H9 (cell line): ENCODE measurements around the gene TBC1D30. TPM values are rescaled to one million over a fixed set of nuclear protein-coding genes. Genes with fewer than 3 reads are reported as not detected.

Experiments used
- DNase-seq: peaks from one replicate; pipeline ENCODE4 v3.0.0-alpha.2; 2017
- H2AFZ ChIP-seq: one replicate; pipeline ENCODE4 v1.6.1; 2013; ENCODE audit warnings: mild to moderate bottlenecking, low read length, control low read depth, moderate library complexity
- H2AK5ac ChIP-seq: 2 replicates; pipeline ENCODE4 v1.6.1; 2013; ENCODE audit warnings: low read length, control low read depth, mixed read lengths; ENCODE audit not compliant: insufficient read length
- H2BK120ac ChIP-seq: one replicate; pipeline ENCODE4 v1.6.1; 2013; ENCODE audit warnings: low read depth, mild to moderate bottlenecking, low read length, control low read depth, inconsistent platforms; ENCODE audit not compliant: poor library complexity, severe bottlenecking
- H2BK12ac ChIP-seq: 2 replicates; pipeline ENCODE4 v1.6.1; 2013; ENCODE audit warnings: low read length, control low read depth, mixed read lengths, low read depth; ENCODE audit not compliant: insufficient read length
- H2BK15ac ChIP-seq: 2 replicates; pipeline ENCODE4 v1.6.1; 2013; ENCODE audit warnings: low read depth, low read length, control low read depth
- H2BK20ac ChIP-seq: one replicate; pipeline ENCODE4 v1.6.1; 2013; ENCODE audit warnings: low read depth, mild to moderate bottlenecking, low read length, control low read depth, inconsistent platforms; ENCODE audit not compliant: poor library complexity, severe bottlenecking
- H2BK5ac ChIP-seq: 2 replicates; pipeline ENCODE4 v1.6.1; 2013; ENCODE audit warnings: low read length, control low read depth, mixed read lengths; ENCODE audit not compliant: insufficient read length
- H3K14ac ChIP-seq: 2 replicates; pipeline ENCODE4 v1.6.1; 2013; ENCODE audit warnings: low read length, control low read depth; ENCODE audit not compliant: insufficient read depth
- H3K18ac ChIP-seq: 2 replicates; pipeline ENCODE4 v1.6.1; 2013; ENCODE audit warnings: low read depth, mild to moderate bottlenecking, mixed read lengths, low read length, control low read depth; ENCODE audit not compliant: insufficient read length
- H3K23ac ChIP-seq: 2 replicates; pipeline ENCODE4 v1.6.1; 2013; ENCODE audit warnings: low read length, control low read depth, mixed read lengths, low read depth; ENCODE audit not compliant: insufficient read length
- H3K23me2 ChIP-seq: 2 replicates; pipeline ENCODE4 v1.6.1; 2013; ENCODE audit warnings: low read depth, mild to moderate bottlenecking, mixed read lengths, low read length, control low read depth; ENCODE audit not compliant: insufficient read length, poor library complexity, severe bottlenecking
- H3K27ac ChIP-seq: 2 replicates; pipeline ENCODE4 v1.5.1; 2013; ENCODE audit warnings: low read length, control low read depth, mixed read lengths, low read depth; ENCODE audit not compliant: insufficient read length
- H3K27me3 ChIP-seq: 2 replicates; pipeline ENCODE4 v1.6.1; 2013; ENCODE audit warnings: low read length, control low read depth, inconsistent platforms; ENCODE audit not compliant: insufficient read depth
- H3K4ac ChIP-seq: 2 replicates; pipeline ENCODE4 v1.6.1; 2013; ENCODE audit warnings: low read depth, mild to moderate bottlenecking, control low read depth, inconsistent platforms, low read length, moderate library complexity
- H3K4me1 ChIP-seq: 2 replicates; pipeline ENCODE4 v1.6.1; 2013; ENCODE audit warnings: low read length, control low read depth, inconsistent platforms; ENCODE audit not compliant: insufficient read depth
- H3K4me2 ChIP-seq: 2 replicates; pipeline ENCODE4 v1.6.1; 2013; ENCODE audit warnings: low read length, control low read depth, mixed read lengths; ENCODE audit not compliant: insufficient read length, insufficient read depth
- H3K56ac ChIP-seq: 2 replicates; pipeline ENCODE4 v1.6.1; 2013; ENCODE audit warnings: low read depth, mild to moderate bottlenecking, mixed read lengths, low read length, control low read depth; ENCODE audit not compliant: insufficient read length
- H3K79me1 ChIP-seq: 2 replicates; pipeline ENCODE4 v1.6.1; 2013; ENCODE audit warnings: low read depth, mild to moderate bottlenecking, moderate library complexity, low read length, control low read depth, inconsistent platforms; ENCODE audit not compliant: insufficient read depth, poor library complexity, severe bottlenecking
- H3K79me2 ChIP-seq: 2 replicates; pipeline ENCODE4 v1.6.1; 2013; ENCODE audit warnings: low read length, control low read depth, inconsistent platforms; ENCODE audit not compliant: insufficient read depth
- H3K9ac ChIP-seq: 2 replicates; pipeline ENCODE4 v1.6.1; 2013; ENCODE audit warnings: low read length, control low read depth, mixed read lengths; ENCODE audit not compliant: insufficient read length; ENCODE audit errors: extremely low read depth
- H3K9me3 ChIP-seq: one replicate; pipeline ENCODE4 v1.6.1; 2013; ENCODE audit warnings: low read depth, low read length, inconsistent platforms; ENCODE audit not compliant: control insufficient read depth
- H3T11ph ChIP-seq: one replicate; pipeline ENCODE4 v1.6.1; 2013; ENCODE audit warnings: mild to moderate bottlenecking, low read length, control low read depth, inconsistent platforms
- H4K20me1 ChIP-seq: one replicate; pipeline ENCODE4 v1.6.1; 2013; ENCODE audit not compliant: control insufficient read depth, insufficient read length, insufficient read depth
- H4K5ac ChIP-seq: 2 replicates; pipeline ENCODE4 v1.6.1; 2013; ENCODE audit warnings: low read depth, mild to moderate bottlenecking, mixed read lengths, low read length, control low read depth; ENCODE audit not compliant: insufficient read length
- H4K8ac ChIP-seq: replicated peaks from 2 replicates; pipeline ENCODE4 v1.6.1; 2013; ENCODE audit warnings: low read length, control low read depth, mixed read lengths, low read depth; ENCODE audit not compliant: insufficient read length
- H4K91ac ChIP-seq: 2 replicates; pipeline ENCODE4 v1.6.1; 2013; ENCODE audit warnings: low read depth, mild to moderate bottlenecking, moderate library complexity, mixed read lengths, low read length, control low read depth; ENCODE audit not compliant: insufficient read length
- H3K27ac Mint-ChIP-seq, 3 experiments: 2 replicates in 2 of 3; 3 replicates in 1 of 3; pipeline ENCODE4 v1.8.0; 2020 to 2021; ENCODE audit warnings: mixed read lengths in 3 of 3, mild to moderate bottlenecking in 1 of 3, moderate library complexity in 1 of 3
- H3K27me3 Mint-ChIP-seq: 2 replicates; pipeline ENCODE4 v1.8.0; 2021; ENCODE audit warnings: low read depth, mild to moderate bottlenecking, moderate library complexity, mixed read lengths
- H3K36me3 Mint-ChIP-seq, 3 experiments: 2 replicates in 2 of 3; 3 replicates in 1 of 3; pipeline ENCODE4 v1.8.0; 2020 to 2021; ENCODE audit warnings: low read depth in 3 of 3, mixed read lengths in 3 of 3; ENCODE audit not compliant: insufficient read depth in 1 of 3
- H3K4me1 Mint-ChIP-seq, 2 experiments: 2 replicates each; pipeline ENCODE4 v1.8.0; 2020; ENCODE audit warnings: mixed read lengths in 2 of 2
- H3K4me3 Mint-ChIP-seq, 2 experiments: 2 replicates in 1 of 2; 3 replicates in 1 of 2; pipeline ENCODE4 v1.8.0; 2020 to 2021; ENCODE audit warnings: mild to moderate bottlenecking in 2 of 2, mixed read lengths in 2 of 2, moderate library complexity in 1 of 2
- H3K9me3 Mint-ChIP-seq, 2 experiments: 2 replicates in 1 of 2; 3 replicates in 1 of 2; pipeline ENCODE4 v1.8.0; 2020; ENCODE audit warnings: mild to moderate bottlenecking in 2 of 2, mixed read lengths in 2 of 2, moderate library complexity in 1 of 2
- CTCF ChIP-seq: fragments of 200-600 bp; sonication (generic); conservative IDR thresholded peaks from 3 replicates; pipeline ENCODE4 v1.8.0; 2021; ENCODE audit warnings: antibody characterized with exemption, mild to moderate bottlenecking
- whole genome bisulfite sequencing: extraction: QIAGEN DNeasy Blood & Tissue Kit; methylation state at CpG from one replicate; pipeline ENCODE4 v1.1.7; 2013; ENCODE audit warnings: missing lambda C conversion rate, low lambda C conversion rate, mixed read lengths; ENCODE audit not compliant: insufficient read length; ENCODE audit errors: extremely low coverage; 5-methylcytosine and 5-hydroxymethylcytosine counted together
- total RNA-seq: library from RNA; stranded (reverse); gene quantifications from 2 replicates; pipeline ENCODE4 v1.2.1, GENCODE V29; 2021

TBC1D30 gene
- total RNA-seq, 1 experiment from 2014 or later, result 1.6 TPM

GRCh38 chr12:64864319-64864718 lies 39.9 kb downstream of the TBC1D30 start:
- Mint-ChIP-seq H3K27ac (peak overlapping the region in 1 of 3 experiments; percentile 63; a peak in 1 of 7 replicates), H3K27me3 (no peaks in the 10 kb centered on the region), H3K4me3 (no peak overlapping the region), H3K36me3 (no peaks in the 10 kb centered on the region), H3K9me3 (no peaks in the 10 kb centered on the region), H3K4me1 (peaks cover 16 to 17% of the 10 kb centered on the region in 2 experiments)
- Histone ChIP-seq H2AK5ac (no peak overlapping the region), H3K56ac (no peak overlapping the region), H4K20me1 (no peaks in the 10 kb centered on the region), H3K23ac (no peak overlapping the region), H2BK5ac (no peak overlapping the region), H3T11ph (no peak overlapping the region), H3K79me1 (no peaks in the 10 kb centered on the region), H3K79me2 (no peaks in the 10 kb centered on the region), H3K18ac (no peak overlapping the region), H3K9me3 (no peaks in the 10 kb centered on the region), H4K91ac (no peak overlapping the region), H3K14ac (no peak overlapping the region), H2BK20ac (peak overlapping the region; percentile 11), H4K5ac (no peak overlapping the region), H2BK15ac (no peak overlapping the region), H3K4me1 (peaks cover 2% of the 10 kb centered on the region), H3K27ac (no peak overlapping the region), H3K4ac (no peak overlapping the region), H3K23me2 (no peaks in the 10 kb centered on the region), H2BK120ac (no peak overlapping the region), H4K8ac (no peak overlapping the region), H2BK12ac (no peak overlapping the region), H3K4me2 (no peak overlapping the region), H2AFZ (peak overlapping the region; percentile 36), H3K9ac (no peak overlapping the region), H3K27me3 (no peaks in the 10 kb centered on the region)
- TF ChIP-seq CTCF, result no peak
- WGBS, result no CpG with 5 or more reads among the region's 5 CpGs
- DNase-seq, result no peak
